ENCODE measurements around the gene ANKRD9.

GRCh38 chr14:102464006-102464405, 45.6 kb downstream of the ANKRD9 start:
- TF ChIP-seq CTCF (IDR thresholded peaks at IDR 0.05; ENCODE audit: poor library complexity) (no peak), EZH2phosphoT487 (IDR thresholded peaks at IDR 0.05; ENCODE audit: low read depth, severe bottlenecking, unreplicated experiment) (no peak)

Data from hepatocyte (in vitro differentiated cells).